ENCODE measurements around the gene RABGAP1L. TPM values are rescaled to one million over a fixed set of nuclear protein-coding genes. Genes with fewer than 3 reads are reported as not detected.

RABGAP1L gene
- total and polyA plus RNA-seq, 2 donors (not counting 3 experiments of a cell fraction or from before 2014, with no cell fraction given), result 6.4 to 22.2 TPM

DNA sequence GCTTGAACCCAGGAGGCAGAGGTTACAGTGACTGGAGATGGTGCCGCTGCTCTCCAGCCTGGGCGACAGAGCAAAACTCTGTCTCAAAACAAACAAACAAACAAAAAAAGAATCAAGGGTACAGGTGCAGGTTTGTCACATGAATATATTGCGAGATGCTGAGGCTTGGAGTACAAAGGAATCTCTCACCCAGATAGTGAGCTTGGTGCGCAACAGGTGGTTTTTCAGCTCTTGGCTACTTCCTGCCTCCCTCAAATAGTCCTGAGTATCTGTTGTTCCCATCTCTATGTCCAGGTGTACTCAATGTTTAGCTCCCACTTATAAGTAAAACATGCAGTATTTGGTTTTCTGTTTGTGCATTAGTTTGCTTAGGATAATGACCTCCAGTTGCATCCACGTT lies 666.5 kb downstream of the RABGAP1L start:
- Histone ChIP-seq H3K4me3 (replicated peaks in 1 of 3; ENCODE audit: insufficient read depth in 1 of 3, low read depth in 1 of 3, low read length in 3 of 3) (no peak overlapping the region), H3K79me2 (ENCODE audit: control insufficient read depth, insufficient read depth, low read length) (no peaks in the 10 kb centered on the region), H3K4me2 (ENCODE audit: insufficient read depth, low read length) (no peak overlapping the region), H3K9me3 (replicated peaks; ENCODE audit: control insufficient read depth, insufficient read depth, low read length) (no peaks in the 10 kb centered on the region), H3K4me1 (ENCODE audit: control insufficient read depth, extremely low read depth, insufficient read depth, low read length) (no peaks in the 10 kb centered on the region), H2AFZ (ENCODE audit: low read depth, low read length) (no peak overlapping the region), H3K9me1 (replicated peaks; ENCODE audit: control insufficient read depth, extremely low read depth, insufficient read depth, low read length) (no peaks in the 10 kb centered on the region), H3K36me3 (ENCODE audit: control insufficient read depth in 2 of 2, extremely low read depth in 1 of 2, insufficient read depth in 2 of 2, low read length in 2 of 2) (no peaks in the 10 kb centered on the region), H3K27me3 (ENCODE audit: control insufficient read depth in 2 of 2, insufficient read depth in 2 of 2, low read length in 2 of 2) (no peaks in the 10 kb centered on the region), H3K27ac (ENCODE audit: insufficient read depth, low read depth, low read length) (no peak overlapping the region), H3K9ac (replicated peaks; ENCODE audit: extremely low read depth, insufficient read depth, low read length) (no peak overlapping the region), H4K20me1 (replicated peaks; ENCODE audit: control insufficient read depth, extremely low read depth, insufficient read depth, low read length) (no peaks in the 10 kb centered on the region)
- POLR2A ChIA-PET, result no interaction called here
- BruUV-seq (replicated peaks), result no TSS peak
- dilution Hi-C loops (cut with MboI; ENCODE audit: extremely low pct_ligation_motif_present, low sequenced_read_pairs), result no loop called here
- CTCF ChIA-PET, result interaction anchor here (1.0 kb wide), 1 partner anchor 11 kb away, joined by 3 read pairs; no protein-coding TSS in a partner anchor
- no peak for FAIRE-seq
- intact Hi-C loops (cut with micrococcal nuclease), result no loop called here
- DNase-seq (ENCODE audit: low read depth, low spot score), result no peak
- TF ChIP-seq, protein P1, sequence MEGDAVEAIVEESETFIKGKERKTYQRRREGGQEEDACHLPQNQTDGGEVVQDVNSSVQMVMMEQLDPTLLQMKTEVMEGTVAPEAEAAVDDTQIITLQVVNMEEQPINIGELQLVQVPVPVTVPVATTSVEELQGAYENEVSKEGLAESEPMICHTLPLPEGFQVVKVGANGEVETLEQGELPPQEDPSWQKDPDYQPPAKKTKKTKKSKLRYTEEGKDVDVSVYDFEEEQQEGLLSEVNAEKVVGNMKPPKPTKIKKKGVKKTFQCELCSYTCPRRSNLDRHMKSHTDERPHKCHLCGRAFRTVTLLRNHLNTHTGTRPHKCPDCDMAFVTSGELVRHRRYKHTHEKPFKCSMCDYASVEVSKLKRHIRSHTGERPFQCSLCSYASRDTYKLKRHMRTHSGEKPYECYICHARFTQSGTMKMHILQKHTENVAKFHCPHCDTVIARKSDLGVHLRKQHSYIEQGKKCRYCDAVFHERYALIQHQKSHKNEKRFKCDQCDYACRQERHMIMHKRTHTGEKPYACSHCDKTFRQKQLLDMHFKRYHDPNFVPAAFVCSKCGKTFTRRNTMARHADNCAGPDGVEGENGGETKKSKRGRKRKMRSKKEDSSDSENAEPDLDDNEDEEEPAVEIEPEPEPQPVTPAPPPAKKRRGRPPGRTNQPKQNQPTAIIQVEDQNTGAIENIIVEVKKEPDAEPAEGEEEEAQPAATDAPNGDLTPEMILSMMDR (IDR thresholded peaks at IDR 0.05; ENCODE audit: extremely low read depth in 1 of 2, insufficient read depth in 1 of 2, low read depth in 1 of 2, low read length in 2 of 2), result no peak
- TF ChIP-seq, protein P2, sequence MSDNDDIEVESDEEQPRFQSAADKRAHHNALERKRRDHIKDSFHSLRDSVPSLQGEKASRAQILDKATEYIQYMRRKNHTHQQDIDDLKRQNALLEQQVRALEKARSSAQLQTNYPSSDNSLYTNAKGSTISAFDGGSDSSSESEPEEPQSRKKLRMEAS (IDR thresholded peaks at IDR 0.05; ENCODE audit: insufficient read depth, insufficient read length), result no peak
- TF ChIP-seq GATA2 (IDR thresholded peaks at IDR 0.05; ENCODE audit: insufficient read depth, insufficient read length, low read depth, low read length), result no peak
- no peak for TF ChIP-seq EZH2 (IDR thresholded peaks at IDR 0.05; ENCODE audit: borderline replicate concordance, low read depth, low read length, severe bottlenecking)
- TF ChIP-seq JUN (IDR thresholded peaks at IDR 0.05; ENCODE audit: borderline replicate concordance, insufficient read depth, insufficient read length, low read depth), result no peak
- TF ChIP-seq FOS (IDR thresholded peaks at IDR 0.05; ENCODE audit: borderline replicate concordance, insufficient read depth, low read length), result no peak
- TF ChIP-seq MYC (IDR thresholded peaks at IDR 0.05; ENCODE audit: low read depth, low read length), result no peak
- no peak for TF ChIP-seq POLR2AphosphoS5 (IDR thresholded peaks at IDR 0.05; ENCODE audit: insufficient read depth, low read depth, low read length)
- no peak for TF ChIP-seq POLR2A (IDR thresholded peaks at IDR 0.05; ENCODE audit: low read depth, low read length)

Measured in endothelial cell of umbilical vein (primary cell).